AG09319 (cell line): ENCODE results near the gene MPST.

Experiments
- DNase-seq: peaks from one replicate; pipeline ENCODE4 v3.0.0-alpha.2; 2010; ENCODE audit warnings: low read depth; ENCODE audit errors: extremely low read depth
- CTCF ChIP-seq: IDR thresholded peaks from 2 replicates; pipeline ENCODE4 v1.5.1; 2011; ENCODE audit warnings: low read depth, mild to moderate bottlenecking, inconsistent platforms, low read length, moderate library complexity

The MPST gene

GRCh38 chr22:36991206-36991605 lies 28.3 kb upstream of the MPST start:
- no peak for TF ChIP-seq CTCF
- DNase-seq, result no peak

- TF ChIP-seq CTCF, result no peak
- no peak for DNase-seq
These were observed 21.8 kb upstream of the MPST start for GRCh38 chr22:36997746-36998145.

GRCh38 chr22:36998620-36999351 lies 20.8 kb upstream of the MPST start:
- DNase-seq, result no peak
- TF ChIP-seq CTCF, result no peak

- DNase-seq, result no peak
- TF ChIP-seq CTCF, result no peak
These were observed 20.1 kb upstream of the MPST start for GRCh38 chr22:36999463-36999862.

- no peak for TF ChIP-seq CTCF
- no peak for DNase-seq
These were observed 18.6 kb upstream of the MPST start for GRCh38 chr22:37000676-37001534.

- TF ChIP-seq CTCF, result no peak
- DNase-seq, result no peak
These were observed 17.7 kb upstream of the MPST start for GRCh38 chr22:37001826-37002225.

- no peak for TF ChIP-seq CTCF
- DNase-seq, result no peak
These were observed 16.9 kb upstream of the MPST start for GRCh38 chr22:37002633-37003032.
